CD14-positive monocyte (primary cell): Measurements from ENCODE around the gene CLCN2. TPM values are rescaled to one million over a fixed set of nuclear protein-coding genes. Genes with fewer than 3 reads are reported as not detected.

Experiments used
- DNase-seq, 3 donors: peaks; one replicate each; pipeline ENCODE4 v3.0.0-alpha.2; 2011 to 2022
- H2AFZ ChIP-seq: 2 replicates; pipeline ENCODE4 v1.6.0; 2012; ENCODE audit warnings: mild to moderate bottlenecking, low read depth, low read length, inconsistent platforms; ENCODE audit not compliant: insufficient read depth, poor library complexity, severe bottlenecking
- H3K27ac ChIP-seq, 2 donors: 1 replicate in 1 of 2; 2 replicates in 1 of 2; pipeline ENCODE4 v1.5.1; 2012 to 2013; ENCODE audit warnings: low read length in 2 of 2, control low read depth in 1 of 2, inconsistent platforms in 1 of 2, low read depth in 1 of 2, mild to moderate bottlenecking in 1 of 2
- H3K27me3 ChIP-seq, 2 donors: one replicate each; pipeline versions ENCODE4 v1.6.0 to v1.6.1; 2011 to 2013; ENCODE audit warnings: low read length in 2 of 2; ENCODE audit not compliant: control insufficient read depth in 2 of 2, insufficient read depth in 2 of 2
- H3K36me3 ChIP-seq, 2 donors: replicated peaks in 1 of 2; 1 replicate in 1 of 2; 2 replicates in 1 of 2; pipeline versions ENCODE4 v1.5.1 to v1.6.1; 2012 to 2013; ENCODE audit warnings: low read length in 2 of 2, control low read depth in 1 of 2, inconsistent platforms in 1 of 2, mild to moderate bottlenecking in 1 of 2; ENCODE audit not compliant: insufficient read depth in 2 of 2, control insufficient read depth in 1 of 2
- H3K4me1 ChIP-seq, 2 donors: 1 replicate in 1 of 2; 2 replicates in 1 of 2; pipeline versions ENCODE4 v1.5.1 to v1.6.1; 2012 to 2013; ENCODE audit warnings: low read length in 2 of 2, control low read depth in 1 of 2, inconsistent platforms in 1 of 2, mild to moderate bottlenecking in 1 of 2, moderate library complexity in 1 of 2; ENCODE audit not compliant: insufficient read depth in 2 of 2, control insufficient read depth in 1 of 2
- H3K4me2 ChIP-seq: replicated peaks from 2 replicates; pipeline ENCODE3; 2012; ENCODE audit warnings: low read length, moderate library complexity, mild to moderate bottlenecking; ENCODE audit not compliant: poor library complexity, severe bottlenecking; ENCODE audit errors: extremely low read depth
- H3K4me3 ChIP-seq, 3 experiments: fragments of 200-600 bp in 1 of 3; sonication (generic) in 1 of 3; replicated peaks in 1 of 3; 1 replicate in 2 of 3; 2 replicates in 1 of 3; pipeline ENCODE4 v1.5.1; 2011 to 2013; ENCODE audit warnings: low read length in 3 of 3, mild to moderate bottlenecking in 3 of 3, control low read depth in 2 of 3, low read depth in 2 of 3, inconsistent platforms in 1 of 3, moderate library complexity in 1 of 3
- H3K79me2 ChIP-seq: 2 replicates; pipeline ENCODE4 v1.6.0; 2012; ENCODE audit warnings: mild to moderate bottlenecking, control low read depth, inconsistent platforms, low read length, moderate library complexity; ENCODE audit not compliant: insufficient read depth
- H3K9ac ChIP-seq: 2 replicates; pipeline ENCODE4 v1.6.0; 2017; ENCODE audit warnings: low read length, mild to moderate bottlenecking; ENCODE audit not compliant: insufficient read depth, poor library complexity, severe bottlenecking
- H3K9me3 ChIP-seq, 2 donors: replicated peaks in 1 of 2; 1 replicate in 1 of 2; 2 replicates in 1 of 2; pipeline versions ENCODE4 v1.5.1 to v1.6.1; 2012 to 2013; ENCODE audit warnings: low read length in 2 of 2, control low read depth in 1 of 2; ENCODE audit not compliant: control insufficient read depth in 1 of 2, insufficient read depth in 1 of 2
- H4K20me1 ChIP-seq: 2 replicates; pipeline ENCODE4 v1.6.0; 2012; ENCODE audit warnings: mild to moderate bottlenecking, low read length, control low read depth, moderate library complexity; ENCODE audit not compliant: insufficient read depth
- H3K27ac Mint-ChIP-seq, 7 donors: one replicate each; pipeline ENCODE4 v1.8.0; 2020; ENCODE audit warnings: mild to moderate bottlenecking in 7 of 7, mixed read lengths in 7 of 7, moderate library complexity in 6 of 7, inconsistent platforms in 2 of 7
- H3K27me3 Mint-ChIP-seq, 3 donors: one replicate each; pipeline ENCODE4 v1.8.0; 2021 to 2022; ENCODE audit warnings: low read depth in 3 of 3, mild to moderate bottlenecking in 3 of 3, mixed read lengths in 3 of 3, moderate library complexity in 3 of 3, inconsistent platforms in 1 of 3
- H3K36me3 Mint-ChIP-seq, 2 donors: one replicate each; pipeline ENCODE4 v1.8.0; 2020; ENCODE audit warnings: mixed read lengths in 2 of 2, inconsistent platforms in 1 of 2, mild to moderate bottlenecking in 1 of 2
- H3K4me1 Mint-ChIP-seq: one replicate; pipeline ENCODE4 v1.8.0; 2020; ENCODE audit warnings: mild to moderate bottlenecking, mixed read lengths
- H3K4me3 Mint-ChIP-seq, 2 donors: one replicate each; pipeline ENCODE4 v1.8.0; 2020; ENCODE audit warnings: mild to moderate bottlenecking in 2 of 2, mixed read lengths in 2 of 2, moderate library complexity in 1 of 2
- H3K9me3 Mint-ChIP-seq, 7 donors: one replicate each; pipeline ENCODE4 v1.8.0; 2020 to 2022; ENCODE audit warnings: mixed read lengths in 7 of 7, mild to moderate bottlenecking in 6 of 7, moderate library complexity in 6 of 7, inconsistent platforms in 2 of 7
- WGBS: methylation state at CpG from one replicate; pipeline ENCODE4 v1.1.5; 2013; ENCODE audit warnings: missing lambda C conversion rate; ENCODE audit not compliant: insufficient coverage; 5-methylcytosine and 5-hydroxymethylcytosine counted together
- intact Hi-C, 2 donors: fragments of 100-400 bp; cut with micrococcal nuclease; formaldehyde crosslinking; loops; one replicate each; pipeline versions ENCODE4 v1.15.0 to v1.15.1; 2023
- polyA plus RNA-seq, 3 donors: library from polyadenylated mRNA; depleted of rRNA in 1 of 3; unstranded in 2 of 3; stranded (reverse) in 1 of 3; fragments of 300-500 nt in 2 of 3; fragments of >200 nt in 1 of 3; fragmentation: Illumina TruSeq in 2 of 3; gene quantifications; 1 replicate in 2 of 3; 2 replicates in 1 of 3; pipeline ENCODE4 v1.2.3, GENCODE V29; 2012 to 2021
- TF ChIP-seq, protein P1 (sequence below): fragments of 200-600 bp; IDR thresholded peaks from one replicate; pipeline ENCODE4 v1.8.0; 2022; ENCODE audit warnings: antibody characterized with exemption, mild to moderate bottlenecking

CLCN2 gene
- polyA plus RNA-seq, 3 donors, result 0.16 to 2.7 TPM; not detected in 1

- H3K79me2 ChIP-seq, result peaks cover 87% of the 10 kb centered on the region
- H3K36me3 ChIP-seq, result peaks cover 54 to 67% of the 10 kb centered on the region in 2 donors
- Mint-ChIP-seq H3K27me3 (peaks cover 0 to 5% (median 0%) of the 10 kb centered on the region in 3 donors), H3K4me1 (peaks cover 71% of the 10 kb centered on the region), H3K4me3 (peak overlapping the region; percentile 51 to 54), H3K27ac (peak overlapping the region; percentile 92 to 97 (median 95)), H3K36me3 (peaks cover 66 to 67% of the 10 kb centered on the region in 2 donors), H3K9me3 (peaks cover 0 to 2% (median 0%) of the 10 kb centered on the region in 7 donors)
- peak overlapping the region; percentile 38 for H3K9ac ChIP-seq
- H3K27ac ChIP-seq, result peak overlapping the region; percentile 89
- peaks cover 81 to 84% of the 10 kb centered on the region in 2 donors for H3K4me1 ChIP-seq
- DNase-seq, result peak; percentile 82 to 85 (median 82)
- peak overlapping the region; percentile 74 for H3K4me2 ChIP-seq
- H4K20me1 ChIP-seq, result peaks cover 65% of the 10 kb centered on the region
- no peaks in the 10 kb centered on the region for H3K27me3 ChIP-seq
- TF ChIP-seq, protein P1, sequence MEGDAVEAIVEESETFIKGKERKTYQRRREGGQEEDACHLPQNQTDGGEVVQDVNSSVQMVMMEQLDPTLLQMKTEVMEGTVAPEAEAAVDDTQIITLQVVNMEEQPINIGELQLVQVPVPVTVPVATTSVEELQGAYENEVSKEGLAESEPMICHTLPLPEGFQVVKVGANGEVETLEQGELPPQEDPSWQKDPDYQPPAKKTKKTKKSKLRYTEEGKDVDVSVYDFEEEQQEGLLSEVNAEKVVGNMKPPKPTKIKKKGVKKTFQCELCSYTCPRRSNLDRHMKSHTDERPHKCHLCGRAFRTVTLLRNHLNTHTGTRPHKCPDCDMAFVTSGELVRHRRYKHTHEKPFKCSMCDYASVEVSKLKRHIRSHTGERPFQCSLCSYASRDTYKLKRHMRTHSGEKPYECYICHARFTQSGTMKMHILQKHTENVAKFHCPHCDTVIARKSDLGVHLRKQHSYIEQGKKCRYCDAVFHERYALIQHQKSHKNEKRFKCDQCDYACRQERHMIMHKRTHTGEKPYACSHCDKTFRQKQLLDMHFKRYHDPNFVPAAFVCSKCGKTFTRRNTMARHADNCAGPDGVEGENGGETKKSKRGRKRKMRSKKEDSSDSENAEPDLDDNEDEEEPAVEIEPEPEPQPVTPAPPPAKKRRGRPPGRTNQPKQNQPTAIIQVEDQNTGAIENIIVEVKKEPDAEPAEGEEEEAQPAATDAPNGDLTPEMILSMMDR, result no peak
- WGBS, result 7% methylated on average over 3 of the region's 4 CpGs
- H2AFZ ChIP-seq, result no peak overlapping the region
- intact Hi-C loops, result no loop called here
- H3K9me3 ChIP-seq, result no peaks in the 10 kb centered on the region
- peak overlapping the region in 2 of 3 experiments; percentile 7 to 67 for H3K4me3 ChIP-seq
Observed at GRCh38 chr3:184320104-184320445, 41.3 kb downstream of the CLCN2 start.

DNA sequence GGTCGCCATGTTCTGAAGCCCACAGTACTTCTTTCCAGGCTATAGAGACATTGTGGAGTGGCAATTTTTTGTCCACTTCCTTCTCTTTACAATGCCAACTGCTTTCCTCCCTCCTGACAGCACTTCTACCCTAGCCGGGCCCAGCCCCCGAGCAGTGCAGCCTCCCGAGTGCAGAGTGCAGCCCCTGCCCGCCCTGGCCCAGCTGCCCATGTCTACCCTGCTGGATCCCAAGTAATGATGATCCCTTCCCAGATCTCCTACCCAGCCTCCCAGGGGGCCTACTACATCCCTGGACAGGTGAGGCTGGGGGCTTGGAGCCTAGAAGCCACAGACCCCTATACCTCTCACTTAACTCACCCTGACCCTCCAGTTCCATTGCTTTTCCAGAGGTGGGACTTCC is 44.2 kb downstream of the CLCN2 start:
- Mint-ChIP-seq H3K4me1 (peaks cover 59% of the 10 kb centered on the region), H3K4me3 (no peak overlapping the region), H3K27ac (peak overlapping the region in 5 of 7 donors; percentile 8 to 97 (median 65)), H3K9me3 (peaks cover 0 to 2% (median 0%) of the 10 kb centered on the region in 7 donors), H3K36me3 (peaks cover 39% of the 10 kb centered on the region in 2 donors), H3K27me3 (peaks cover 0 to 5% (median 0%) of the 10 kb centered on the region in 3 donors)
- TF ChIP-seq, protein P1, result no peak
- peaks cover 71% of the 10 kb centered on the region for H3K79me2 ChIP-seq
- peaks cover 41% of the 10 kb centered on the region for H4K20me1 ChIP-seq
- H3K27ac ChIP-seq, result peak overlapping the region in 1 of 2 donors; percentile 91
- intact Hi-C loops, result no loop called here
- peaks cover 27 to 40% of the 10 kb centered on the region in 2 donors for H3K36me3 ChIP-seq
- no peak overlapping the region for H2AFZ ChIP-seq
- H3K9me3 ChIP-seq, result no peaks in the 10 kb centered on the region
- H3K4me1 ChIP-seq, result peaks cover 76 to 81% of the 10 kb centered on the region in 2 donors
- no peak overlapping the region for H3K9ac ChIP-seq
- peak overlapping the region; percentile 98 for H3K4me2 ChIP-seq
- DNase-seq, result no peak
- peak overlapping the region in 1 of 3 experiments; percentile 91 for H3K4me3 ChIP-seq
- H3K27me3 ChIP-seq, result no peaks in the 10 kb centered on the region
- 59% methylated on average over 4 of the region's 5 CpGs for WGBS
